Right atrium auricular region (tissue), 2 donors: Measurements from ENCODE around the gene P2RX7. TPM values are rescaled to one million over a fixed set of nuclear protein-coding genes. Genes with fewer than 3 reads are reported as not detected.
"Not testable (repeated sequence)": the region's sequence is repeated elsewhere in the genome, so short reads cannot be mapped to it uniquely, and the experiment has no call there.

Experiments used
- DNase-seq: peaks from one replicate; pipeline ENCODE4 v3.0.0-alpha.2; 2019; ENCODE audit warnings: low spot score
- H3K27ac ChIP-seq, 2 donors: fragments of 200-600 bp; sonication (generic); 1 replicate in 1 of 2; 2 replicates in 1 of 2; pipeline ENCODE4 v1.5.1; 2016 to 2019
- H3K27me3 ChIP-seq, 2 donors: fragments of 200-600 bp; sonication (generic); one replicate each; pipeline versions ENCODE4 v1.5.1 to v1.6.0; 2017 to 2019
- H3K36me3 ChIP-seq: fragments of 200-600 bp; sonication (generic); one replicate; pipeline ENCODE4 v1.5.1; 2016
- H3K4me1 ChIP-seq, 2 donors: fragments of 200-600 bp; sonication (generic); one replicate each; pipeline versions ENCODE4 v1.5.1 to v1.6.0; 2017 to 2019
- H3K4me3 ChIP-seq, 2 donors: fragments of 200-600 bp; sonication (generic); 1 replicate in 1 of 2; 2 replicates in 1 of 2; pipeline ENCODE4 v1.5.1; 2017 to 2019; ENCODE audit warnings: mild to moderate bottlenecking in 1 of 2, moderate library complexity in 1 of 2
- H3K9me3 ChIP-seq, 2 donors: fragments of 200-600 bp; sonication (generic); one replicate each; pipeline ENCODE4 v1.5.1; 2019
- total RNA-seq, 2 donors: library from RNA; depleted of rRNA; stranded (reverse); fragments of >200 nt; gene quantifications; one replicate each; pipeline ENCODE4 v1.1.0, GENCODE V29; 2016
- TF ChIP-seq, protein P1 (sequence below), 2 donors: fragments of 200-600 bp; sonication (generic); IDR thresholded peaks; one replicate each; pipeline ENCODE4 v1.5.1; 2019; ENCODE audit warnings: antibody characterized with exemption in 2 of 2

P2RX7 gene
- total RNA-seq, 2 donors from 2014 or later: 1.3 to 1.9 TPM

DNA sequence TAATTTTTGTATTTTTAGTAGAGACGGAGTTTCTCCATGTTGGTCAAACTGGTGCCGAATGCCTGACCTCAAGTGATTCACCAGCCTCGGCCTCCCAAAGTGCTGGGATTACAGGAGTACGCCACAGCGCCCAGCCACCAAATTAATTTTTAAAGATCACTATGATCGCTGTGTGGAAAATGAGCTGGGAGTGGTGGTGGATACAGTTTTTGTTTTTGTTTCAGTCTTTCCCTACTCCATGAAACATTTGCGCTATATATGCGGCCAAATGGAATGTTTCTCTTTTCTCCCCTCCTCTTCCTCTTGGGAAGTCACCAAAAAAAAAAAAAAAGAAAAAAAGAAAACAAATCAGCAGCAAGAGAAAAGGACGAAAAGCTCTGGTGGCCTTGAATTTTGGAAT, 56.5 kb downstream of the P2RX7 start:
- H3K27ac ChIP-seq: no peak overlapping the region
- no peaks in the 10 kb centered on the region for H3K27me3 ChIP-seq
- H3K9me3 ChIP-seq: no peaks in the 10 kb centered on the region
- no peak overlapping the region for H3K4me3 ChIP-seq
- no peaks in the 10 kb centered on the region for H3K36me3 ChIP-seq
- TF ChIP-seq, protein P1, sequence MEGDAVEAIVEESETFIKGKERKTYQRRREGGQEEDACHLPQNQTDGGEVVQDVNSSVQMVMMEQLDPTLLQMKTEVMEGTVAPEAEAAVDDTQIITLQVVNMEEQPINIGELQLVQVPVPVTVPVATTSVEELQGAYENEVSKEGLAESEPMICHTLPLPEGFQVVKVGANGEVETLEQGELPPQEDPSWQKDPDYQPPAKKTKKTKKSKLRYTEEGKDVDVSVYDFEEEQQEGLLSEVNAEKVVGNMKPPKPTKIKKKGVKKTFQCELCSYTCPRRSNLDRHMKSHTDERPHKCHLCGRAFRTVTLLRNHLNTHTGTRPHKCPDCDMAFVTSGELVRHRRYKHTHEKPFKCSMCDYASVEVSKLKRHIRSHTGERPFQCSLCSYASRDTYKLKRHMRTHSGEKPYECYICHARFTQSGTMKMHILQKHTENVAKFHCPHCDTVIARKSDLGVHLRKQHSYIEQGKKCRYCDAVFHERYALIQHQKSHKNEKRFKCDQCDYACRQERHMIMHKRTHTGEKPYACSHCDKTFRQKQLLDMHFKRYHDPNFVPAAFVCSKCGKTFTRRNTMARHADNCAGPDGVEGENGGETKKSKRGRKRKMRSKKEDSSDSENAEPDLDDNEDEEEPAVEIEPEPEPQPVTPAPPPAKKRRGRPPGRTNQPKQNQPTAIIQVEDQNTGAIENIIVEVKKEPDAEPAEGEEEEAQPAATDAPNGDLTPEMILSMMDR (IDR thresholded peaks at IDR 0.05): no peak
- H3K4me1 ChIP-seq: no peaks in the 10 kb centered on the region
- no peak for DNase-seq

DNA sequence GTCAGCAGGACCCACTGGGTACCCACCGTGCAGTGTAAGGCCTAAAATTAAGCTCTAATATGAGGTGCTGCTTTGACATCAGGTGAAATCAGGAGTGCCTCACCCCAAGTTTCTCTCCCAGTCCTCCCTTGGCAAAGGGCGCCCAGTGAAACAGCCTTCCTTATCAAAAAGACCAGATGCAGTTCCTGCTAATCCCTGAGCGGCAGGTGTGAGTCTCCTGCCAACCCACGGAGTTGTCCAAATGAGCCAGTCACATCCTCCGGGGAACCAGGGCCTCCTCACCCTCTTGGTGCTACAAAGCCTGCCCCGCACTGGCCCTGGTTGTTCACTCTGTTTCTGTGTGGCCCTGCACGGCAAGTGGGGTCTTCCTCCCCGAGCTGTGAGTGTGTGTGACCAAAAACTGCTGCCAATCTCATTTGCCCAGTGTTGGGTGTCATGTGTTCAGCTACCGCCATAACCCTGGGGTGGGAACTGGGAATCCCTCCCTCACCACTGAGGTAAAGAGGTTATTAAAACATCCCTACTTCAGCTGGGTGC, 57.0 kb downstream of the P2RX7 start:
- H3K27ac ChIP-seq: no peak overlapping the region

DNA sequence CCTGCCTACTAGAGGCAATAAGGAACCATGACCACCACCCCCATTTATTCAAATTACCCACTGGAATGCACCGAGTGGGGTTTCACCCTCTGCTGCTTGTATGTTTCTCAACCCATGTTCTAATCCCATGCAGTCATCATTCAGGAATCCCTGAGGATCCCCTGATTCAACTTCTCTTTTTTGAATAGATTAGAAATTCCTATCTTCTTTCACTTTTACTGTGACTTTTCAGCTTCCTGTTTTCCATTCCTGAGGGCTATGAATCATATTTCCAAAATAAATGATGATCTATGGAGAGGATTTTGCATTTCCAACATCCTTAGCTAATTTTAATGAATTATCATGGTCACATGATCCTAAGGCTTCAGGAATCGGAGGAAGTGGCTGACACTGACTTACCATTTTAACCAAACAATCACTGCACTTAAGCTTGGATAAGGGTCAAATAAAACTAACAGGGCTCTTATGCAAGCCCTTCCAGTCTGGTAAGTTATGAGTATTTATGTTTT, 57.9 kb downstream of the P2RX7 start:
- Histone ChIP-seq H3K4me3 (no peak overlapping the region), H3K27ac (peak overlapping the region in 1 of 2 donors; percentile 34), H3K27me3 (no peaks in the 10 kb centered on the region), H3K9me3 (no peaks in the 10 kb centered on the region), H3K36me3 (no peaks in the 10 kb centered on the region), H3K4me1 (no peaks in the 10 kb centered on the region)
- no peak for DNase-seq
- TF ChIP-seq, protein P1 (IDR thresholded peaks at IDR 0.05): no peak

More for the DNA sequence above, 57.0 kb downstream of the P2RX7 start:
- DNase-seq: no peak
- no peaks in the 10 kb centered on the region for H3K9me3 ChIP-seq
- H3K27me3 ChIP-seq: no peaks in the 10 kb centered on the region
- TF ChIP-seq, protein P1 (IDR thresholded peaks at IDR 0.05): no peak
- no peaks in the 10 kb centered on the region for H3K36me3 ChIP-seq
- H3K4me3 ChIP-seq: no peak overlapping the region
- H3K4me1 ChIP-seq: no peaks in the 10 kb centered on the region

DNA sequence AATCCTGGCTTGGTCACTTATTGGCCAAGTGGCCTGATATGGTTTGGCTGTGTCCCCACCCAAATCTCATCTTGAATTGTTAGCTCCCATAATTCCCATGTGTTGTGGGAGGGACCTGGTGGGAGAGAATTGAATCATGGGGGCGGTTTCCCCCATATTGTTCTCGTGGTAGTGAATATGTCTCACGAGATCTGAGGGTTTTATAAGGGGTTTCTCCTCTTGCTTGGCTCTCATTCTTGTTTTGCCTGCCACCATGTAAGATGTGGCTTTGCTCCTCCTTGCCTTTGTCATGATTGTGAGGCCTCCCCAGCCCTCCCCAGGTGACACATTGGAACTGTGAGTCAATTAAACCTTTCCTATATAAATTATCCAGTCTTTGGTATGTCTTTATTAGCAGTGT, 58.5 kb downstream of the P2RX7 start:
- Histone ChIP-seq H3K36me3 (no peaks in the 10 kb centered on the region), H3K9me3 (no peaks in the 10 kb centered on the region), H3K27ac (peak overlapping the region in 1 of 2 donors; percentile 34), H3K27me3 (no peaks in the 10 kb centered on the region), H3K4me1 (no peaks in the 10 kb centered on the region), H3K4me3 (no peak overlapping the region)
- no peak for DNase-seq
- TF ChIP-seq, protein P1 (IDR thresholded peaks at IDR 0.05): no peak

DNA sequence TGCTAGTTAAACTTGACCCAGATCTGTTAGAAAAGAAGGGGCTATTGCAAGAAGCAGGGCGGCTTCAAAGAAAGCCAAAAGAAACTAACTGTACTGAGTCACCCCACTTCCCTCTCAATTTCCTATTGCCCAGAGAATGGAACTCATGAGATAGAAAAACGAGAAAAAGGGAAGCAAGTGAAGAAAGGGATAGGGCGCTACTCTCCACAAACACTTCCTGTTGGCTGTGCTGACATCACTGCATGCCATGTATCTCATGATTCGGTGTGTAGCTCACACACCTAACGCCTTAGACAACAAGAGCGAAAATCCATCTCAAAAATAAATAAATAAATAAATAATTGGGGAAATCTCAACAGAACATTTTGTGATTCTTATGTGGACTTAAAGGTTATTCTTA, 64.2 kb downstream of the P2RX7 start:
- Histone ChIP-seq H3K27ac (no peak overlapping the region), H3K4me1 (no peaks in the 10 kb centered on the region), H3K36me3 (no peaks in the 10 kb centered on the region), H3K9me3 (no peaks in the 10 kb centered on the region), H3K27me3 (no peaks in the 10 kb centered on the region), H3K4me3 (no peak overlapping the region)
- DNase-seq: no peak
- TF ChIP-seq, protein P1 (IDR thresholded peaks at IDR 0.05): no peak

DNA sequence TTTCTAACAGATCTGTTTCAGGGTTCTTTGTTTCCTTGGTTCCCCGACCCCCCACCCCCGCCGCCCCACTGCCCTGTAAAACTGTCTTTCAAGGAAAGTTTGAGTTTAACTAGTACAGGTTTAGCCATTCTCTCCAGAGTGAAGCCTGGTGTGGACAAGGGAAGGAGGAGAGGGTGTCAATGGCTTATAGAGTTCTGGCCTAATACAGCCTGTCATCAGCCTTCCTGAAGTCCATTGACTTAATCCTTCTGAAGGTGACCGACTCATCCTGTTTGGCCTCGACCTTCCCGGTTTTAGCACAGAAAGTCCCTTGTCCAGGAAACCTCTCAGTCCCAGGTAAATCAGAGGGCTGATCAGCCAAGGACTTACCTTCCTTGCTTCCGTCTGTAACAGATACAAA, 66.3 kb downstream of the P2RX7 start:
- TF ChIP-seq, protein P1 (IDR thresholded peaks at IDR 0.05): no peak
- DNase-seq: no peak
- Histone ChIP-seq H3K4me3 (no peak overlapping the region), H3K27ac (no peak overlapping the region), H3K36me3 (no peaks in the 10 kb centered on the region), H3K9me3 (no peaks in the 10 kb centered on the region), H3K4me1 (no peaks in the 10 kb centered on the region), H3K27me3 (no peaks in the 10 kb centered on the region)

DNA sequence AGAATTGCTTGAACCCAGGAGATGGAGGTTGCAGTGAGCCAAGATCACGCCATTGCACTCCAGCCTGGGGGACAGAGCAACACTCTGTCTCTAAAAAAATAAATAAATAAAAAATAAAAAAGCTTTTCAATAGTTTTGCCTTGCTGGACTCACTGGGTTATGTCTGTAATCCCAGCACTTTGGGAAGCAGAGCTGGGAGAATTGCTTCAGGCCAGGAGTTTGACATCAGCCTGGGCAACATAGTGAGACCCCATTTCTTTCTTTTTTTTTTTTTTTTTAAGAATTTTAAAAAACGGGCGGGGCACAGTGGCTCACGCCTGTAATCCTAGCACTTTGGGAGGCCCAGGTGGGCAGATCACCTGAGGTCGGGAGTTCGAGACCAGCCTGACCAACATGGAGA, 68.5 kb downstream of the P2RX7 start:
- not testable (repeated sequence) for DNase-seq, H3K4me1 ChIP-seq, H3K9me3 ChIP-seq, H3K27me3 ChIP-seq, H3K36me3 ChIP-seq, H3K4me3 ChIP-seq, H3K27ac ChIP-seq
